Psoas muscle (tissue), 8 donors: Measurements from ENCODE around the gene RSPRY1. TPM values are rescaled to one million over a fixed set of nuclear protein-coding genes. Genes with fewer than 3 reads are reported as not detected.

Source experiments
- ATAC-seq, 4 donors: fragments of 200-7000 bp; cut with Tn5 transposase; one replicate each; pipeline ENCODE4 v1.9.1; 2020; ENCODE audit warnings: moderate library complexity in 3 of 4, mild to moderate bottlenecking in 2 of 4
- DNase-seq, 2 donors: peaks; one replicate each; pipeline ENCODE4 v3.0.0-alpha.2; 2020
- H3K27ac ChIP-seq: fragments of 200-600 bp; one replicate; pipeline ENCODE4 v1.8.0; 2022
- H3K27me3 ChIP-seq, 3 donors: fragments of 200-600 bp in 1 of 3; one replicate each; pipeline versions ENCODE4 v1.6.1 to v1.8.0; 2013 to 2022; ENCODE audit warnings: low read length in 2 of 3, mild to moderate bottlenecking in 2 of 3, moderate library complexity in 1 of 3; ENCODE audit not compliant: insufficient read depth in 3 of 3
- H3K36me3 ChIP-seq, 2 donors: fragments of 200-600 bp in 1 of 2; one replicate each; pipeline versions ENCODE4 v1.6.1 to v1.8.0; 2013 to 2022; ENCODE audit warnings: low read depth in 1 of 2, mild to moderate bottlenecking in 1 of 2, moderate library complexity in 1 of 2; ENCODE audit not compliant: insufficient read depth in 1 of 2
- H3K4me1 ChIP-seq: fragments of 200-600 bp; one replicate; pipeline ENCODE4 v1.8.0; 2022
- H3K4me3 ChIP-seq: fragments of 200-600 bp; one replicate; pipeline ENCODE4 v1.8.0; 2022; ENCODE audit warnings: mild to moderate bottlenecking
- H3K9me3 ChIP-seq: fragments of 200-600 bp; one replicate; pipeline ENCODE4 v1.8.0; 2022
- CTCF ChIP-seq: fragments of 200-600 bp; IDR thresholded peaks from one replicate; pipeline ENCODE4 v1.8.0; 2022; ENCODE audit warnings: antibody characterized with exemption
- WGBS, 3 donors: extraction: QIAGEN DNeasy Blood & Tissue Kit; methylation state at CpG; one replicate each; pipeline versions ENCODE4 v1.1.6 to v1.1.7; 2013; 5-methylcytosine and 5-hydroxymethylcytosine counted together
- intact Hi-C, 2 donors: fragments of 100-400 bp; cut with DNase I; formaldehyde crosslinking; loops; one replicate each; pipeline versions ENCODE4 v1.11.0 to v1.14.2; 2022
- polyA plus RNA-seq, 3 donors: library from polyadenylated mRNA; stranded (reverse); fragments of 200-250 nt; gene quantifications; one replicate each; pipeline ENCODE4 v1.2.3, GENCODE V29; 2013
- total RNA-seq, 4 donors: library from RNA; stranded (reverse); fragmentation: NEBNext Ultra II Directional in 2 of 4; extraction: Animal tissue kit (Norgen Biotek cat#: 25700) in 2 of 4; gene quantifications; one replicate each; pipeline versions ENCODE4 v1.2.1 to v1.2.4, GENCODE V29; 2021 to 2023
- donor health status: healthy with polysubstance abuse.
- donor health status: DM: no; HTN: no; CAD: no; lungs with moderate emphysema.
- donor health status: Bipolar disorder and iron deficiency.
- donor health status: healthy.
- donor health status: DM: yes; HTN: yes; CAD: no.
- donor health status: DM: no; HTN: no; CAD: no.
- donor health status: DM: no; HTN: no; CAD: no.
- donor health status: DM: yes; HTN: yes; CAD: no.

The RSPRY1 gene
- total and polyA plus RNA-seq, 7 donors = 7.1 to 19.5 (median 15.2) TPM

- H3K36me3 ChIP-seq = peaks cover 3 to 46% of the 10 kb centered on the region in 2 donors
- H3K27ac ChIP-seq = peak overlapping the region; percentile 87
- ATAC-seq = peak; percentile 42 to 57 (median 52)
- H3K4me1 ChIP-seq = peaks cover 8% of the 10 kb centered on the region
- no peaks in the 10 kb centered on the region for H3K27me3 ChIP-seq
- H3K4me3 ChIP-seq = peak overlapping the region; percentile 87
- WGBS, 3 donors = 3 to 7% (median 3%) methylated on average over 16 to 28 of the region's 28 CpGs
- DNase-seq = peak in 1 of 2 donors; percentile 55
- TF ChIP-seq CTCF = no peak
- intact Hi-C loops = loop anchor here in 1 of 2 donors (5.0 kb wide), 1 partner anchor 52 kb away; no protein-coding TSS in a partner anchor
- H3K9me3 ChIP-seq = no peaks in the 10 kb centered on the region
These were observed 59.5 kb downstream of the RSPRY1 start for GRCh38 chr16:57245472-57246113.

GRCh38 chr16:57251352-57251751, 65.2 kb downstream of the RSPRY1 start:
- no peak overlapping the region for H3K4me3 ChIP-seq
- peaks cover under 1% of the 10 kb centered on the region for H3K4me1 ChIP-seq
- H3K27me3 ChIP-seq = no peaks in the 10 kb centered on the region
- peaks cover 15 to 99% of the 10 kb centered on the region in 2 donors for H3K36me3 ChIP-seq
- WGBS, 3 donors = 91 to 100% (median 95%) methylated on average over 2 of the region's 2 CpGs
- intact Hi-C loops = no loop called here
- no peaks in the 10 kb centered on the region for H3K9me3 ChIP-seq
- ATAC-seq (no peak), DNase-seq (no peak)
- no peak for TF ChIP-seq CTCF
- H3K27ac ChIP-seq = no peak overlapping the region

- no peak for DNase-seq
- Histone ChIP-seq H3K4me1 (no peaks in the 10 kb centered on the region), H3K27me3 (no peaks in the 10 kb centered on the region), H3K36me3 (peaks cover 15 to 96% of the 10 kb centered on the region in 2 donors), H3K9me3 (no peaks in the 10 kb centered on the region), H3K27ac (no peak overlapping the region), H3K4me3 (no peak overlapping the region)
- intact Hi-C loops = no loop called here
- no peak for TF ChIP-seq CTCF
- ATAC-seq = no peak
- WGBS, 3 donors = 91% methylated on average over 6 of the region's 6 CpGs
These were observed 66.1 kb downstream of the RSPRY1 start for GRCh38 chr16:57252148-57252721.

DNA sequence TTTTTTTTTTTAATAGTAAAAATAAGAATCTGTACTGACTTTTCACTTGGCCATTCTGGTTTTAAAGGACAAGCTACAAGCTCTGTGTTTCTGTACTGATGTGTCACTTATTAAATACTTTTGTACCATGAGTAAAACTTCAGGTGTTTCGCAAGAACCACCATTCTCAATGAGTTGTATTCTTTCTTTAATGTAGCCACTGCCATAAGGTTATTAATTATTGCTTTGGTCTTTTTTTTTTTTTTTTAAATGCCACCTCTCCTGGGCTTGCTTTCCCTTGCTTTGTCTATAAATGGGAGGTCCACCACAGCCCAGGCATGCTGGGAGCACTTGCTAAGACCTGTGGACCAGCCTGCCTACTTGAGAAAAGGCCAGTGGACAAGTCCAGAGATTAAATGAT, 67.3 kb downstream of the RSPRY1 start:
- ATAC-seq (no peak), DNase-seq (no peak)
- H3K4me1 ChIP-seq = no peaks in the 10 kb centered on the region
- intact Hi-C loops = no loop called here
- H3K36me3 ChIP-seq = peaks cover 12 to 84% of the 10 kb centered on the region in 2 donors
- H3K9me3 ChIP-seq = no peaks in the 10 kb centered on the region
- no peak for TF ChIP-seq CTCF
- H3K27me3 ChIP-seq = no peaks in the 10 kb centered on the region
- 95 to 97% (median 95%) methylated on average over 1 of the region's 1 CpG for WGBS, 3 donors
- no peak overlapping the region for H3K27ac ChIP-seq
- no peak overlapping the region for H3K4me3 ChIP-seq
